Pons (tissue), 1 donor: ENCODE measurements around the gene C5orf34.
A peak's percentile ranks its signal among the peaks of the same experiment; 100 is the strongest.
"Not testable (repeated sequence)": the region's sequence is repeated elsewhere in the genome, so short reads cannot be mapped to it uniquely, and the experiment has no call there.

ENCODE experiments used
- DNase-seq: peaks from one replicate; pipeline ENCODE4 v3.0.0-alpha.2; 2016; ENCODE audit warnings: low spot score

Gene C5orf34

GRCh38 chr5:43514816-43515677, at the start of gene C5orf34:
TSS of gene C5orf34 (minus strand) at chr5:43515148. CDS start at chr5:43509339, 5,809 bp downstream.
- DNase-seq, result peak; percentile 95

- no peak for DNase-seq
Observed at GRCh38 chr5:43564289-43564850, 49.4 kb upstream of the C5orf34 start.

GRCh38 chr5:43563321-43563720, 48.4 kb upstream of the C5orf34 start:
- DNase-seq, result no peak

GRCh38 chr5:43561356-43561755, 46.4 kb upstream of the C5orf34 start:
- DNase-seq, result no peak

- no peak for DNase-seq
Observed at GRCh38 chr5:43560128-43560527, 45.2 kb upstream of the C5orf34 start.

GRCh38 chr5:43556857-43557542, 42.1 kb upstream of the C5orf34 start, which contains the start of gene PAIP1:
TSS of gene PAIP1 (minus strand) at chr5:43557077. CDS start at chr5:43556846, 231 bp downstream.
- peak; percentile 68 for DNase-seq

- not testable (repeated sequence) for DNase-seq
Observed at GRCh38 chr5:43556607-43556856, 41.6 kb upstream of the C5orf34 start.

GRCh38 chr5:43555895-43556606, 41.1 kb upstream of the C5orf34 start:
- DNase-seq, result peak; percentile 30

- DNase-seq, result no peak
Observed at GRCh38 chr5:43554497-43554896, 39.5 kb upstream of the C5orf34 start.

GRCh38 chr5:43553381-43553780, 38.4 kb upstream of the C5orf34 start:
- no peak for DNase-seq

- DNase-seq, result no peak
Observed at GRCh38 chr5:43551731-43552130, 36.8 kb upstream of the C5orf34 start.

- DNase-seq, result not testable (repeated sequence)
Observed at GRCh38 chr5:43549272-43549671, 34.3 kb upstream of the C5orf34 start.

GRCh38 chr5:43548358-43548757, 33.4 kb upstream of the C5orf34 start:
- DNase-seq, result no peak

GRCh38 chr5:43547532-43547931, 32.6 kb upstream of the C5orf34 start:
- DNase-seq, result no peak

- DNase-seq, result no peak
Observed at GRCh38 chr5:43543434-43543833, 28.5 kb upstream of the C5orf34 start.

GRCh38 chr5:43540746-43541145, 25.8 kb upstream of the C5orf34 start:
- DNase-seq, result no peak

- DNase-seq, result no peak
Observed at GRCh38 chr5:43536972-43537371, 22.0 kb upstream of the C5orf34 start.

- no peak for DNase-seq
Observed at GRCh38 chr5:43533646-43534045, 18.7 kb upstream of the C5orf34 start.

- DNase-seq, result no peak
Observed at GRCh38 chr5:43530648-43531047, 15.7 kb upstream of the C5orf34 start.

- no peak for DNase-seq
Observed at GRCh38 chr5:43523662-43524072, 8.7 kb upstream of the C5orf34 start.

GRCh38 chr5:43520615-43521014, 5.7 kb upstream of the C5orf34 start:
- no peak for DNase-seq

- DNase-seq, result no peak
Observed at GRCh38 chr5:43515678-43516048, 715 bp upstream of the C5orf34 start.

- DNase-seq, result peak; percentile 8
Observed at GRCh38 chr5:43514471-43514815, 505 bp downstream of the C5orf34 start.
